A549 (cell line): ENCODE results near the gene SYT13.

Source experiments
- CHD2 ChIP-seq: fragments of 150-350 bp; IDR thresholded peaks from 2 replicates; pipeline ENCODE4 v1.6.1; 2014; ENCODE audit warnings: low read length; ENCODE audit not compliant: partially characterized antibody
- CTCF ChIP-seq: fragments of >200 bp; sonication (Bioruptor Twin); formaldehyde crosslinking; IDR thresholded peaks from 3 replicates; pipeline ENCODE4 v1.5.1; 2016
- ESRRA ChIP-seq: fragments of 150-350 bp; IDR thresholded peaks from 2 replicates; pipeline ENCODE4 v1.6.1; 2014; ENCODE audit warnings: mild to moderate bottlenecking, low read length, borderline replicate concordance
- POLR2A ChIP-seq: IDR thresholded peaks from 2 replicates; pipeline ENCODE4 v1.6.1; 2012; ENCODE audit warnings: mild to moderate bottlenecking, low read length
- RAD21 ChIP-seq, 2 experiments: fragments of >200 bp in 1 of 2; sonication (Bioruptor Twin) in 1 of 2; formaldehyde crosslinking in 1 of 2; IDR thresholded peaks in 1 of 2; conservative IDR thresholded peaks in 1 of 2; 2 replicates in 1 of 2; 3 replicates in 1 of 2; pipeline ENCODE4 v1.6.1; 2012 to 2018; ENCODE audit warnings: inconsistent platforms in 1 of 2
- ZFP36 ChIP-seq: fragments of 450-650 bp; IDR thresholded peaks from 2 replicates; pipeline ENCODE4 v1.6.1; 2014; ENCODE audit warnings: borderline replicate concordance; ENCODE audit not compliant: partially characterized antibody
- TF ChIP-seq, protein P1 (sequence below): fragments of 150-350 bp; IDR thresholded peaks from 2 replicates; pipeline ENCODE4 v1.6.1; 2014; ENCODE audit warnings: low read depth, mild to moderate bottlenecking, low read length

GRCh38 chr11:45274206-45274605 is 11.9 kb downstream of the SYT13 start:
- TF ChIP-seq, protein P1, sequence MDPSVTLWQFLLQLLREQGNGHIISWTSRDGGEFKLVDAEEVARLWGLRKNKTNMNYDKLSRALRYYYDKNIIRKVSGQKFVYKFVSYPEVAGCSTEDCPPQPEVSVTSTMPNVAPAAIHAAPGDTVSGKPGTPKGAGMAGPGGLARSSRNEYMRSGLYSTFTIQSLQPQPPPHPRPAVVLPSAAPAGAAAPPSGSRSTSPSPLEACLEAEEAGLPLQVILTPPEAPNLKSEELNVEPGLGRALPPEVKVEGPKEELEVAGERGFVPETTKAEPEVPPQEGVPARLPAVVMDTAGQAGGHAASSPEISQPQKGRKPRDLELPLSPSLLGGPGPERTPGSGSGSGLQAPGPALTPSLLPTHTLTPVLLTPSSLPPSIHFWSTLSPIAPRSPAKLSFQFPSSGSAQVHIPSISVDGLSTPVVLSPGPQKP = no peak
- TF ChIP-seq ESRRA (no peak), CTCF (no peak), RAD21 (conservative IDR thresholded peaks at IDR 0.05 in 1 of 2, IDR thresholded peaks at IDR 0.05 in 1 of 2) (no peak), ZFP36 (no peak), CHD2 (no peak), POLR2A (no peak)
